B cell (primary cell): ENCODE measurements around the gene PSMD5. TPM values are rescaled to one million over a fixed set of nuclear protein-coding genes. Genes with fewer than 3 reads are reported as not detected.
A peak's percentile ranks its signal among the peaks of the same experiment; 100 is the strongest.

ENCODE experiments used
- ATAC-seq: fragments of 200-7000 bp; cut with Tn5 transposase; one replicate; pipeline ENCODE4 v1.10.0; 2021; ENCODE audit warnings: low read depth, mild to moderate bottlenecking, moderate number of reproducible peaks, moderate library complexity
- CTCF ChIA-PET: fragments of 350-600 bp; sonication (Branson Sonifier 250); formaldehyde crosslinking; loops from one replicate; lab custom pipeline; 2021; ENCODE audit warnings: antibody characterized with exemption, inconsistent platforms; lab: Charles Lee
- POLR2A ChIA-PET: fragments of 350-600 bp; sonication (Branson Sonifier 250); formaldehyde crosslinking; loops from one replicate; lab custom pipeline; 2021; ENCODE audit warnings: antibody characterized with exemption; lab: Charles Lee
- DNase-seq: peaks from one replicate; pipeline ENCODE4 v3.0.0; 2013
- H2AFZ ChIP-seq: 2 replicates; pipeline ENCODE4 v1.6.1; 2012; ENCODE audit warnings: mild to moderate bottlenecking, low read depth, low read length; ENCODE audit not compliant: insufficient read depth, poor library complexity, severe bottlenecking
- H3K27ac ChIP-seq, 2 donors: 1 replicate in 1 of 2; 2 replicates in 1 of 2; pipeline ENCODE4 v1.5.1; 2012 to 2013; ENCODE audit warnings: low read length in 2 of 2, mild to moderate bottlenecking in 2 of 2, moderate library complexity in 1 of 2
- H3K27me3 ChIP-seq, 4 experiments: fragments of 200-600 bp in 1 of 4; sonication (generic) in 1 of 4; replicated peaks in 1 of 4; 1 replicate in 2 of 4; 2 replicates in 2 of 4; pipeline versions ENCODE4 v1.6.1 to v1.7.0; 2013 to 2016; ENCODE audit warnings: low read length in 3 of 4, mild to moderate bottlenecking in 2 of 4, mixed read lengths in 1 of 4, moderate library complexity in 1 of 4; ENCODE audit not compliant: insufficient read depth in 4 of 4, control insufficient read depth in 3 of 4; ENCODE audit errors: control extremely low read depth in 1 of 4
- H3K36me3 ChIP-seq, 2 experiments: replicated peaks in 1 of 2; 1 replicate in 1 of 2; 2 replicates in 1 of 2; pipeline versions ENCODE4 v1.6.1 to v1.7.1; 2013; ENCODE audit warnings: low read length in 1 of 2; ENCODE audit not compliant: insufficient read depth in 2 of 2, control insufficient read depth in 1 of 2; ENCODE audit errors: control extremely low read depth in 1 of 2, extremely low read depth in 1 of 2
- H3K4me1 ChIP-seq, 2 donors: fragments of 200-600 bp in 1 of 2; sonication (generic) in 1 of 2; 1 replicate in 1 of 2; 2 replicates in 1 of 2; pipeline versions ENCODE4 v1.5.1 to v1.6.1; 2013 to 2017; ENCODE audit warnings: low read length in 2 of 2; ENCODE audit not compliant: control insufficient read depth in 2 of 2, insufficient read depth in 2 of 2
- H3K4me2 ChIP-seq: replicated peaks from 2 replicates; pipeline ENCODE3; 2012; ENCODE audit warnings: mild to moderate bottlenecking, low read depth, low read length; ENCODE audit not compliant: poor library complexity, severe bottlenecking
- H3K4me3 ChIP-seq, 5 experiments: fragments of 200-600 bp in 1 of 5; sonication (generic) in 1 of 5; 1 replicate in 3 of 5; 2 replicates in 2 of 5; pipeline versions ENCODE4 v1.5.1 to v1.7.0; 2011 to 2016; ENCODE audit warnings: low read length in 4 of 5, mild to moderate bottlenecking in 4 of 5, low read depth in 2 of 5, control low read depth in 1 of 5, moderate library complexity in 1 of 5; ENCODE audit not compliant: insufficient read depth in 1 of 5; ENCODE audit errors: control extremely low read depth in 1 of 5, extremely low read depth in 1 of 5
- H3K79me2 ChIP-seq: fragments of 200-600 bp; sonication (generic); one replicate; pipeline ENCODE4 v1.6.0; 2016; ENCODE audit warnings: low read length; ENCODE audit not compliant: control insufficient read depth, insufficient read depth
- H3K9ac ChIP-seq: fragments of 200-600 bp; sonication (generic); 2 replicates; pipeline ENCODE4 v1.6.1; 2017; ENCODE audit warnings: mild to moderate bottlenecking, low read length, moderate library complexity
- H3K9me3 ChIP-seq, 3 donors: one replicate each; pipeline versions ENCODE4 v1.6.1 to v1.7.1; 2013; ENCODE audit warnings: low read length in 2 of 3; ENCODE audit not compliant: control insufficient read depth in 2 of 3, insufficient read depth in 1 of 3; ENCODE audit errors: control extremely low read depth in 1 of 3
- H4K20me1 ChIP-seq: 2 replicates; pipeline ENCODE4 v1.6.0; 2012; ENCODE audit warnings: mild to moderate bottlenecking, low read length; ENCODE audit not compliant: insufficient read depth, control insufficient read depth, poor library complexity, severe bottlenecking
- H3K27ac Mint-ChIP-seq: one replicate; pipeline ENCODE4 v1.8.0; 2021; ENCODE audit warnings: mixed read lengths
- H3K27me3 Mint-ChIP-seq: one replicate; pipeline ENCODE4 v1.8.0; 2021; ENCODE audit warnings: mixed read lengths
- H3K4me1 Mint-ChIP-seq: one replicate; pipeline ENCODE4 v1.8.0; 2021; ENCODE audit warnings: mixed read lengths
- H3K4me3 Mint-ChIP-seq: one replicate; pipeline ENCODE4 v1.8.0; 2021; ENCODE audit warnings: mixed read lengths
- H3K9me3 Mint-ChIP-seq: one replicate; pipeline ENCODE4 v1.8.0; 2022; ENCODE audit warnings: mixed read lengths; ENCODE audit not compliant: insufficient read depth
- CTCF ChIP-seq: fragments of 200-600 bp; IDR thresholded peaks from one replicate; pipeline ENCODE4 v1.8.0; 2022; ENCODE audit warnings: antibody characterized with exemption, mild to moderate bottlenecking
- EZH2 ChIP-seq: IDR thresholded peaks from 2 replicates; pipeline ENCODE4 v1.6.1; 2012; ENCODE audit warnings: borderline replicate concordance, low read depth, mild to moderate bottlenecking, moderate library complexity, low read length; ENCODE audit not compliant: insufficient read depth, poor library complexity, severe bottlenecking
- WGBS: methylation state at CpG from one replicate; pipeline ENCODE4 v1.1.5; 2013; ENCODE audit warnings: missing lambda C conversion rate; ENCODE audit not compliant: insufficient coverage; 5-methylcytosine and 5-hydroxymethylcytosine counted together
- intact Hi-C: fragments of 100-400 bp; cut with micrococcal nuclease; formaldehyde crosslinking; loops from one replicate; pipeline ENCODE4 v1.10.0; 2022
- polyA plus RNA-seq: library from polyadenylated mRNA; depleted of rRNA; stranded (reverse); fragments of >200 nt; gene quantifications from 2 replicates; pipeline ENCODE4 v1.2.3, GENCODE V29; 2012
- total RNA-seq, 2 donors: library from RNA; stranded (reverse); fragments of 120-200 nt in 1 of 2; gene quantifications; 1 replicate in 1 of 2; 2 replicates in 1 of 2; pipeline versions ENCODE4 v1.2.3 to v1.2.4, GENCODE V29; 2013 to 2022

Gene PSMD5
- total and polyA plus RNA-seq, 2 donors (not counting 1 experiment from before 2014, with no cell fraction given): 7.4 to 25.3 TPM

DNA sequence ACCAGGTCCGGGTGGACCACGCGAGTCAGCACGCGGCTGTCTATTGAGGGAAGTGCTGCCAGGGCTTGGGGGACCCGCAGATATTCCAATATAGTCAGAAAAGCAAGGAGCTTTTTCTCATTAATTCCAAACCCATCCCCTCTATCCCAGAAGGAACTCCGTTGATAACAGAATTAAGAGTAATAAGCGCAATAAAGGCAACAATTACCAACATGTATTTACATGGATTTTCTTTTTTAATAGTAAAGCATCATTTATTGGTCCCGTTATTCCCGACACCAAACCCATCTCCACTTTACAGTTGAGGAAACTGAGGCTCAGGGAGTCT lies 26.6 kb upstream of the PSMD5 start:
- TF ChIP-seq EZH2 (no peak), CTCF (peak; percentile 6)
- ATAC-seq: no peak
- no peaks in the 10 kb centered on the region for H3K9me3 Mint-ChIP-seq
- Histone ChIP-seq H3K27me3 (no peaks in the 10 kb centered on the region), H3K9ac (peak overlapping the region; percentile 86), H2AFZ (peak overlapping the region; percentile 98), H3K9me3 (no peaks in the 10 kb centered on the region), H4K20me1 (no peaks in the 10 kb centered on the region), H3K36me3 (peaks cover 0 to 3% of the 10 kb centered on the region in 2 experiments), H3K79me2 (peaks cover 4% of the 10 kb centered on the region), H3K27ac (peak overlapping the region; percentile 65 to 75), H3K4me3 (peak overlapping the region in 4 of 5 experiments; percentile 57 to 84 (median 71)), H3K4me1 (peaks cover 0 to 19% of the 10 kb centered on the region in 2 donors), H3K4me2 (peak overlapping the region; percentile 95)
- H3K27me3 Mint-ChIP-seq: no peaks in the 10 kb centered on the region
- intact Hi-C loops: loop anchor here (1.0 to 10.0 kb wide), 6 partner anchors 8 to 335 kb away; partner anchors contain the start of genes CNTRL, PHF19 and RAB14
- no peak for DNase-seq
- peaks cover 13% of the 10 kb centered on the region for H3K4me1 Mint-ChIP-seq
- H3K4me3 Mint-ChIP-seq: peak overlapping the region; percentile 97
- ChIA-PET CTCF (interaction anchor here (0.6 to 6.7 kb wide), 17 partner anchors 8 to 191 kb away, joined by 3 to 102 read pairs (median 3); partner anchors contain the start of gene FBXW2), POLR2A (interaction anchor here (0.7 to 2.1 kb wide), 6 partner anchors 8 to 227 kb away, joined by 3 to 10 read pairs (median 3); no protein-coding TSS in a partner anchor)
- peak overlapping the region; percentile 98 for H3K27ac Mint-ChIP-seq
- WGBS: 40% methylated on average over 5 of the region's 10 CpGs

DNA sequence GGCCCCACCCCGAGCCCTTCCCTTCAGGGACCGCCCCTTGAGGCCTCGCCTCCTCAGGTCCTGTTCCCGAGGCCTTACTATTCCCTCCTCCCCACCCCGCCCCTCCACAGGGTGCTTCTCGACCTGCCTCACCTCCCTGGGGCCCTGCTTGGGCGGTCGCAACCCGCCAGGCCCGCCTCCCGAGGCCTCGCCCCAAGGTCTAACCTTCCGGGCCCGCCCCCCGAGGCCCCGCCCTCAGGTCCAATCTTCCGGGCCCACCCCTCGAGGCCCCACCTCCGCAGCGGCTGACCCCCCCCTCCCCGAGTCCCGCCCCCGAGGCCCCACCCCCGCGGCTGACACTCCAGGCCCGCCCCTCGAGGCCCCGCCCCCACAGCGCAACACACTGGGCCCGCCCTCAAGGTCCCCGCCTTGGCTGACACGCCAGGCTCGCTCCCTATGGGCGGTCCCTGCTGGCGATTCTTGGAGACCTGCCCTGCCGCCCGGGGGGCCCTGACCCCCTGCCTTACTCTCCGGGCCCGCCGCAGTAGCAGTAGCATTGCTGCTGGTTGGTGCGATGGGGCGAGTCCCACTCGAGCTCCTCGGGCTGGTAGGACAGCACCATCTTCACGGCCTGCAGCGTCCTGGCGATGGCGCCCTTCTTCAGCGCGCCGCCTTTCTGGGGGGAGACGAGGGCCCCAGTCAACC lies 26.1 kb upstream of the PSMD5 start:
- under 1% methylated on average over 44 of the region's 52 CpGs for WGBS
- Histone ChIP-seq H3K9ac (peak overlapping the region; percentile 86), H3K4me3 (peak overlapping the region in 4 of 5 experiments; percentile 57 to 84 (median 71)), H3K27ac (peak overlapping the region; percentile 69 to 81), H3K79me2 (peaks cover 4% of the 10 kb centered on the region), H3K9me3 (no peaks in the 10 kb centered on the region), H2AFZ (peak overlapping the region; percentile 98), H3K36me3 (peaks cover 0 to 5% of the 10 kb centered on the region in 2 experiments), H4K20me1 (no peaks in the 10 kb centered on the region), H3K27me3 (no peaks in the 10 kb centered on the region), H3K4me1 (peaks cover 0 to 19% of the 10 kb centered on the region in 2 donors), H3K4me2 (peak overlapping the region; percentile 95)
- ChIA-PET CTCF (interaction anchor here (0.6 to 6.7 kb wide), 19 partner anchors 9 to 192 kb away, joined by 3 to 102 read pairs (median 3); partner anchors contain the start of gene FBXW2), POLR2A (interaction anchor here (0.6 to 2.1 kb wide), 8 partner anchors 9 to 322 kb away, joined by 3 to 10 read pairs (median 3); no protein-coding TSS in a partner anchor)
- Mint-ChIP-seq H3K9me3 (no peaks in the 10 kb centered on the region), H3K27ac (peak overlapping the region; percentile 98), H3K4me3 (peak overlapping the region; percentile 97), H3K4me1 (peaks cover 13% of the 10 kb centered on the region), H3K27me3 (no peaks in the 10 kb centered on the region)
- intact Hi-C loops: loop anchor here (1.0 to 10.0 kb wide), 10 partner anchors 8 to 501 kb away; partner anchors contain the start of genes CNTRL, FBXW2, PHF19 and RAB14
- ATAC-seq: peak; percentile 90
- peak; percentile 97 for DNase-seq
- peak; percentile 70 for TF ChIP-seq CTCF
- TF ChIP-seq EZH2: no peak
